Measurements from ENCODE around the gene ACTC1.

Gene ACTC1

GRCh38 chr15:34804113-34804512 is 8.8 kb upstream of the ACTC1 start:
- Histone ChIP-seq H3K36me3 (replicated peaks) (no peaks in the 10 kb centered on the region), H3K27ac (no peak overlapping the region), H3K27me3 (replicated peaks) (no peaks in the 10 kb centered on the region), H3K4me3 (ENCODE audit: low read depth, low read length) (no peak overlapping the region)
- DNase-seq: no peak
- in situ Hi-C loops (cut with HindIII; ENCODE audit: low pct_ligation_motif_present, low sequenced_read_pairs): loop anchor here (25.0 kb wide), 1 partner anchor 92 kb away; no protein-coding TSS in a partner anchor
- TF ChIP-seq, protein P1, sequence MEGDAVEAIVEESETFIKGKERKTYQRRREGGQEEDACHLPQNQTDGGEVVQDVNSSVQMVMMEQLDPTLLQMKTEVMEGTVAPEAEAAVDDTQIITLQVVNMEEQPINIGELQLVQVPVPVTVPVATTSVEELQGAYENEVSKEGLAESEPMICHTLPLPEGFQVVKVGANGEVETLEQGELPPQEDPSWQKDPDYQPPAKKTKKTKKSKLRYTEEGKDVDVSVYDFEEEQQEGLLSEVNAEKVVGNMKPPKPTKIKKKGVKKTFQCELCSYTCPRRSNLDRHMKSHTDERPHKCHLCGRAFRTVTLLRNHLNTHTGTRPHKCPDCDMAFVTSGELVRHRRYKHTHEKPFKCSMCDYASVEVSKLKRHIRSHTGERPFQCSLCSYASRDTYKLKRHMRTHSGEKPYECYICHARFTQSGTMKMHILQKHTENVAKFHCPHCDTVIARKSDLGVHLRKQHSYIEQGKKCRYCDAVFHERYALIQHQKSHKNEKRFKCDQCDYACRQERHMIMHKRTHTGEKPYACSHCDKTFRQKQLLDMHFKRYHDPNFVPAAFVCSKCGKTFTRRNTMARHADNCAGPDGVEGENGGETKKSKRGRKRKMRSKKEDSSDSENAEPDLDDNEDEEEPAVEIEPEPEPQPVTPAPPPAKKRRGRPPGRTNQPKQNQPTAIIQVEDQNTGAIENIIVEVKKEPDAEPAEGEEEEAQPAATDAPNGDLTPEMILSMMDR (IDR thresholded peaks at IDR 0.05; ENCODE audit: low read depth, low read length, missing control alignments): no peak

DNA sequence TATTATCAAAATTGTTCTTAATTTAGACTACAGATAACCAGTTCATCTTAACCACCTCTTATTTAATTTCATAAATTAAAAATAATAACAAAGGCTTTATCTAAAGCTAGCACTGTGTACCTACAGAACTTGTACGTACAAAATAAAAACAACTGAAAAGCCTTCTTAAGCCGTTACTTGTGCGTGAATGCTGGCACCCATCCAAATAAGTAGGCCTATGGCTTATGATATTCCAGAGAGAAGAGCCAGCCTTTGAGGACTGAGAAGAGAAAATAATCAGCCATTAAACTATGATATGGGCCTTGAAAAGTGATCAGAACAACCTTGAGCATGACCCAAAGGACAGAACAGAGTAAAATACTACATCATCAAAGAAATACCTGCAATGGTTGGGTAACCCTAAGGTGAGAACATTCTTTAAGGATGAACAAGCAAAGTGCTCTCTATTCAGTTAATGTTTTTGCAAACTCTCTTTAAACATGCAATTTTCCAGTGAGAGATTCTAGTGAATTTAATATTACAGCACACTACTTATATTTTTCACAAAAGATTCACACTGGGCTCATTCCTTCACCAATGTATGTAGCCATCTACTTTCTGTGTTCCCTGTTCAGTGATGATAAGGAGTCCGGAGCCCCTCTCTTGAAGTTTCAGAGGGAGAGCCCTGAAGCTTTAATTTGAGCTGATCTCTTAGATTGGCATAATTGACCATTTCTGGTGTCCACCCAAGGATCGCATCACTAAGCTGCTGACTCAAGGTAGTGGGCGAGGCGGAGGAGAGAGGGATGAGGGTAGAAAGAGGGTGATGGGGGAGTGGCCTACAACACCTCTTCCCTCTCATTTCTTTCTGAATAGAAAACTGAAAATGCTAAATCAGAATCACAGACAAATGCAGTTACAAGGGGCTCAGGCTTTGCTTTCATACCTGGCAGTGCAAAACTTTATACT is 7.7 kb upstream of the ACTC1 start:
- Histone ChIP-seq H3K27ac (no peak overlapping the region), H3K27me3 (replicated peaks) (no peaks in the 10 kb centered on the region), H3K36me3 (replicated peaks) (no peaks in the 10 kb centered on the region), H3K4me3 (ENCODE audit: low read depth, low read length) (no peak overlapping the region)
- DNase-seq: no peak
- TF ChIP-seq, protein P1 (IDR thresholded peaks at IDR 0.05; ENCODE audit: low read depth, low read length, missing control alignments): no peak
- in situ Hi-C loops (cut with HindIII; ENCODE audit: low pct_ligation_motif_present, low sequenced_read_pairs): loop anchor here (25.0 kb wide), 1 partner anchor 91 kb away; no protein-coding TSS in a partner anchor

DNA sequence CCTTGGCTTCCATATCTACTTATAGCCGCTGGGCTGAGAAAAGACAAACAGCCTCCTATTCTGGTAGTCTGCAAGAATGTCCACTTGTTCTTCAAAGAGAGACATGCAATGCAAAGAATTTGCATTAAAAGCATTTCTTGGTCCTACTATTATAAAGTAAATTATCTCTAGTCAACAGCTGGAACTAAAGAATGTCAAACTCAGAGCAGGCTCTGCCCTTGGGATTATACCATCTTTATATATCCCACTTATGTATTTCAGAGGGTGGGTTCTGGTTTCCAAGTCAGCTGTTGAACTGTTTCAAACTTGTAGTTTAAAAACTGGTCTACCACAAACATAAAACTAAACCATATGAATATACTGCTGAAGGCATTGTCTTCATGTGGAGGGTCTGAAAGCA is 7.0 kb upstream of the ACTC1 start:
- Histone ChIP-seq H3K27ac (no peak overlapping the region), H3K36me3 (replicated peaks) (no peaks in the 10 kb centered on the region), H3K4me3 (ENCODE audit: low read depth, low read length) (no peak overlapping the region), H3K27me3 (replicated peaks) (no peaks in the 10 kb centered on the region)
- TF ChIP-seq, protein P1 (IDR thresholded peaks at IDR 0.05; ENCODE audit: low read depth, low read length, missing control alignments): no peak
- DNase-seq: no peak
- in situ Hi-C loops (cut with HindIII; ENCODE audit: low pct_ligation_motif_present, low sequenced_read_pairs): loop anchor here (25.0 kb wide), 1 partner anchor 90 kb away; no protein-coding TSS in a partner anchor

DNA sequence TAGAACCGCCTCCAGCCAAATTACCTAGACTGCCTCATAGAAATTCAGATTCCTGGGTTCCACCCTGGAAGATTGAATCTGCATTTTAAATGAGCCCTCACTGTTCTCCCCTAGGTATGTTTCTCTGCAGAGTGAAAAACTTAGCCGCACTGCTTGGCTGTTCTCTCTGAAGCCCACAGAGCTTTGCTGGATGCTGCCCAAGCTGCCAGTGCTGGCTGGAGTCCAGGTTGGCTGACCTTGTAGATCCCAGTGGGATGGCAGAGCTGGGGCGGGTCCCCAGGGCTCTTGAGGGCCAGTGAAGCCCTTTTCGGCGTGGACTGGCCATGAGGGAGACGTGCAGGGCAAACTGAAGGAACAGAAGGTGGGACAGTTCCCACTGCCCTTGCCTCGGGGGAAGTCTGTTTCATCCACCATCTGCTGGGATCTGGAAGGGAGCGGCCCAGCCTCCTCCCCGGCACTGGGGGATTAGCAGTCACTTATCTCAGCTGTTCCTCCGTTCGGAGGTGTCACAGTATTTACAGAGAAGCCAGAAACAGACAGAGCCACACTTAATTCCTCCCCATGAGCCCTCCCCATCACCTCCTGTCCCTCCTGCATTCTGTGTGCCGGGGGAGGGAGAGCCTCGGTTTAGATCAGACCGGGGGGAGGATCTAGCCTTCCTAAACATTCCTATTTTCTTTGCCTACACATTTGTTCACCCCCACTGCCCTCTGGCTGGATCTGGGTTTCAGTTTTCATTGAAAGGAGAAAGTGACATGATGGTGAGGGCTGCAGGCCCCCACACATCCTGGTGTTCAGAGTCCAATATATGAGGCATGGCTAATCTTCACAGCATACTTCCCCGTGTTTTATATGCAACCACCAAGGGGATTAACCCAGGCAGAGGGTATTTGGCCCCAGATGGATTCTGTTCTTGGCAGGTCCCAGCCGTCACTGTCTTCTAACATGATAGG is 4.1 kb upstream of the ACTC1 start:
- in situ Hi-C loops (cut with HindIII; ENCODE audit: low pct_ligation_motif_present, low sequenced_read_pairs): loop anchor here (25.0 kb wide), 1 partner anchor 87 kb away; no protein-coding TSS in a partner anchor
- TF ChIP-seq, protein P1 (IDR thresholded peaks at IDR 0.05; ENCODE audit: low read depth, low read length, missing control alignments): no peak
- H3K4me3 ChIP-seq (ENCODE audit: low read depth, low read length): no peak overlapping the region

GRCh38 chr15:34796847-34797435 is 1.6 kb upstream of the ACTC1 start:
- DNase-seq: no peak
- TF ChIP-seq, protein P1 (IDR thresholded peaks at IDR 0.05; ENCODE audit: low read depth, low read length, missing control alignments): no peak
- Histone ChIP-seq H3K36me3 (replicated peaks) (no peaks in the 10 kb centered on the region), H3K27ac (no peak overlapping the region), H3K4me3 (ENCODE audit: low read depth, low read length) (no peak overlapping the region), H3K27me3 (replicated peaks) (peaks cover 19% of the 10 kb centered on the region)
- in situ Hi-C loops (cut with HindIII; ENCODE audit: low pct_ligation_motif_present, low sequenced_read_pairs): no loop called here

More for the DNA sequence above, 4.1 kb upstream of the ACTC1 start:
- H3K36me3 ChIP-seq (replicated peaks): no peaks in the 10 kb centered on the region
- peaks cover 11% of the 10 kb centered on the region for H3K27me3 ChIP-seq (replicated peaks)
- no peak for DNase-seq
- no peak overlapping the region for H3K27ac ChIP-seq

All from brain microvascular endothelial cell (primary cell).